ENCODE results near the gene CCDC15. TPM values are rescaled to one million over a fixed set of nuclear protein-coding genes. Genes with fewer than 3 reads are reported as not detected.

The CCDC15 gene
- total RNA-seq, 2 donors from 2014 or later: 3.6 to 7.1 TPM

GRCh38 chr11:125075900-125076317, 121.9 kb downstream of the CCDC15 start:
- 80% methylated on average over 11 of the region's 11 CpGs for WGBS
- TF ChIP-seq CTCF (IDR thresholded peaks at IDR 0.05) (no peak), POLR2AphosphoS5 (IDR thresholded peaks at IDR 0.05) (no peak), POLR2A (IDR thresholded peaks at IDR 0.05) (no peak)
- H3K36me3 ChIP-seq: no peaks in the 10 kb centered on the region
- no peaks in the 10 kb centered on the region for H3K9me3 ChIP-seq
- H3K27me3 ChIP-seq (replicated peaks; ENCODE audit: insufficient read depth): no peaks in the 10 kb centered on the region
- H3K4me3 ChIP-seq: no peak overlapping the region
- H3K4me1 ChIP-seq (replicated peaks): no peaks in the 10 kb centered on the region
- intact Hi-C loops (cut with DNase I): no loop called here
- no peak overlapping the region for H3K27ac ChIP-seq
- DNase-seq (ENCODE audit: low spot score): no peak

- Histone ChIP-seq H3K36me3 (no peaks in the 10 kb centered on the region), H3K27ac (no peak overlapping the region), H3K27me3 (replicated peaks; ENCODE audit: insufficient read depth) (no peaks in the 10 kb centered on the region), H3K4me1 (replicated peaks) (no peaks in the 10 kb centered on the region), H3K4me3 (no peak overlapping the region), H3K9me3 (no peaks in the 10 kb centered on the region)
- 86% methylated on average over 14 of the region's 14 CpGs for WGBS
- intact Hi-C loops (cut with DNase I): no loop called here
- TF ChIP-seq POLR2A (IDR thresholded peaks at IDR 0.05): no peak
- no peak for TF ChIP-seq POLR2AphosphoS5 (IDR thresholded peaks at IDR 0.05)
- no peak for TF ChIP-seq CTCF (IDR thresholded peaks at IDR 0.05)
- no peak for DNase-seq (ENCODE audit: low spot score)
Measured at GRCh38 chr11:125076378-125076945, 122.5 kb downstream of the CCDC15 start.

GRCh38 chr11:125078016-125078415, 124.0 kb downstream of the CCDC15 start:
- 94% methylated on average over 11 of the region's 11 CpGs for WGBS
- Histone ChIP-seq H3K4me3 (no peak overlapping the region), H3K9me3 (no peaks in the 10 kb centered on the region), H3K36me3 (no peaks in the 10 kb centered on the region), H3K4me1 (replicated peaks) (no peaks in the 10 kb centered on the region), H3K27ac (no peak overlapping the region), H3K27me3 (replicated peaks; ENCODE audit: insufficient read depth) (no peaks in the 10 kb centered on the region)
- DNase-seq (ENCODE audit: low spot score): no peak
- TF ChIP-seq POLR2A (IDR thresholded peaks at IDR 0.05) (no peak), POLR2AphosphoS5 (IDR thresholded peaks at IDR 0.05) (no peak), CTCF (IDR thresholded peaks at IDR 0.05) (no peak)
- intact Hi-C loops (cut with DNase I): no loop called here

GRCh38 chr11:125078516-125079140, 124.6 kb downstream of the CCDC15 start:
- no peaks in the 10 kb centered on the region for H3K36me3 ChIP-seq
- 89% methylated on average over 14 of the region's 14 CpGs for WGBS
- H3K9me3 ChIP-seq: no peaks in the 10 kb centered on the region
- no peaks in the 10 kb centered on the region for H3K27me3 ChIP-seq (replicated peaks; ENCODE audit: insufficient read depth)
- intact Hi-C loops (cut with DNase I): no loop called here
- no peak overlapping the region for H3K4me3 ChIP-seq
- H3K4me1 ChIP-seq (replicated peaks): no peaks in the 10 kb centered on the region
- TF ChIP-seq POLR2AphosphoS5 (IDR thresholded peaks at IDR 0.05) (no peak), POLR2A (IDR thresholded peaks at IDR 0.05) (no peak), CTCF (IDR thresholded peaks at IDR 0.05) (no peak)
- no peak overlapping the region for H3K27ac ChIP-seq
- no peak for DNase-seq (ENCODE audit: low spot score)
